Spinal cord (tissue), 10 donors: Measurements from ENCODE around the gene RFWD3. TPM values are rescaled to one million over a fixed set of nuclear protein-coding genes. Genes with fewer than 3 reads are reported as not detected.

Experiments used
- DNase-seq, 6 donors: peaks; one replicate each; pipeline versions ENCODE4 v3.0.0 to v3.0.0-alpha.2; 2013 to 2015; ENCODE audit warnings: low spot score in 6 of 6, low read depth in 4 of 6
- H3K27ac ChIP-seq: one replicate; pipeline ENCODE4 v1.5.1; 2013; ENCODE audit warnings: low read depth, low read length, control low read depth
- H3K27me3 ChIP-seq: one replicate; pipeline ENCODE4 v1.6.1; 2013; ENCODE audit warnings: low read length; ENCODE audit not compliant: control insufficient read depth, insufficient read depth
- H3K36me3 ChIP-seq: one replicate; pipeline ENCODE4 v1.6.1; 2013; ENCODE audit warnings: low read length; ENCODE audit not compliant: control insufficient read depth, insufficient read depth
- H3K4me1 ChIP-seq: one replicate; pipeline ENCODE4 v1.6.1; 2013; ENCODE audit warnings: low read length; ENCODE audit not compliant: control insufficient read depth, insufficient read depth
- H3K4me3 ChIP-seq: one replicate; pipeline ENCODE4 v1.5.1; 2013; ENCODE audit warnings: low read depth, low read length, control low read depth
- H3K9me3 ChIP-seq: one replicate; pipeline ENCODE4 v1.6.1; 2013; ENCODE audit warnings: low read length; ENCODE audit not compliant: control insufficient read depth, insufficient read depth
- WGBS: methylation state at CpG from one replicate; pipeline ENCODE4 v1.1.5; 2013; ENCODE audit warnings: missing lambda C conversion rate; ENCODE audit not compliant: insufficient coverage; 5-methylcytosine and 5-hydroxymethylcytosine counted together
- polyA plus RNA-seq, 2 donors: library from polyadenylated mRNA; unstranded; fragments of 120-200 nt; gene quantifications; one replicate each; pipeline ENCODE4 v1.2.1, GENCODE V29; 2013; ENCODE audit not compliant: insufficient read length in 2 of 2
- total RNA-seq, 2 donors: library from RNA; depleted of rRNA in 1 of 2; stranded (reverse); fragments of 120-200 nt in 1 of 2; fragments of >200 nt in 1 of 2; gene quantifications; one replicate each; pipeline versions ENCODE4 v1.2.3 to v1.2.4, GENCODE V29; 2013 to 2014
- donor health status: healthy.

RFWD3 gene
- total and polyA plus RNA-seq, 4 donors: 12.5 to 15.3 (median 13.3) TPM

DNA sequence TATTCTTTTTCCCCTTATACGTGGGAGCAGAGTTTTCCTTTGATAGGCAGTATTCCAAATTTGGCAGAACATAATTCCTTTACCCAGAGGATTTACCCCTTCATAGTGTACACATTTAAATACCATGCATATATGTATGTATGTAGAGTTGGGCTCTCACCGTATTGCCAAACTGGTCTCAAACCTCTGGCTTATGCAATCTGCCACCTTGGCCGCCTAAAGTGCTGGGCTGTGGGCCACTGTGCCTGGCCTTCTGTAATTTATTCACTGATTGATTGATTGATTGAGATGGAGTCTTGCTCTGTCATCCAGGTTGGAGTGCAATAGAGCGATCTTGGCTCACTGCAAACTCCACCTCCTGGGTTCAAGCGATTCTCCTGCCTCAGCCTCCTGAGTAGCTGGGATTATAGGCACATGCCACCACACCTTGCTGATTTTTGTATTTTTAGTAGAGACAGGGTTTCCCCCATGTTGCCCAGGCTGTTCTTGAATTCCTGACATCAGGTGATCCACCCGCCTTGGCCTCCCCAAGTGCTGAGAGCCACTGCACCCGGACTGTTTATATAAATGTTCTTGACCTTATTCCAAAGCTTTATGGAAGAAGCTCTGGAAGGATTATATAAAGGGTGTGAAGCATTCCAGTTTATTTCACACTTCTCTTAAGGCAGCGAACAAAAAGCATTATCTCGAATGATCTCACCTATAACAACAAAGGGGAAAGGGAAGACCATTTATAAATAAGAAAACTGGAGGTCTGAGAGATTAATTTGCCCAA, 74.6 kb downstream of the RFWD3 start:
- Histone ChIP-seq H3K4me3 (no peak overlapping the region), H3K4me1 (peaks cover 7% of the 10 kb centered on the region), H3K36me3 (no peaks in the 10 kb centered on the region), H3K27me3 (no peaks in the 10 kb centered on the region), H3K9me3 (no peaks in the 10 kb centered on the region), H3K27ac (no peak overlapping the region)
- WGBS: 50% methylated on average over 2 of the region's 9 CpGs
- no peak for DNase-seq

DNA sequence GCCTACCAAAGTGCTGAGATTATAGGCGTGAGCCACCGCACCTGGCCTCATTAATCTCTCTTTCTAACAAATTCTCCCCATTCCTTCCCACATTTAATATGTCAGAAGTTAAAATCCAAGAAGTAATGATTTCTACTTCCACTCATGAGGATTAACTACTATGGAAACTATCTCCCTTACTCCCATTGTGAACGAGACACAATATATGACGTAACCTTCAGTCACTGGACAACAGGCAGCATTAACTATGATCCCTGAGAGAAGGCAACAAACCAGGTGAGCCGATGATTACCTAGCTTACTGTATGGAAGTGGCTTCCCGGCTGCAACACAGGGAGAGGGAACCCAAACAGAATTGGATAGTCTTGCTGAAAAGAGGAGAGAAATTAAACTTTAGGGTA, 79.7 kb downstream of the RFWD3 start:
- no peak overlapping the region for H3K4me3 ChIP-seq
- H3K27me3 ChIP-seq: no peaks in the 10 kb centered on the region
- no peak for DNase-seq
- 53% methylated on average over 3 of the region's 6 CpGs for WGBS
- H3K9me3 ChIP-seq: no peaks in the 10 kb centered on the region
- no peak overlapping the region for H3K27ac ChIP-seq
- H3K4me1 ChIP-seq: no peaks in the 10 kb centered on the region
- no peaks in the 10 kb centered on the region for H3K36me3 ChIP-seq

DNA sequence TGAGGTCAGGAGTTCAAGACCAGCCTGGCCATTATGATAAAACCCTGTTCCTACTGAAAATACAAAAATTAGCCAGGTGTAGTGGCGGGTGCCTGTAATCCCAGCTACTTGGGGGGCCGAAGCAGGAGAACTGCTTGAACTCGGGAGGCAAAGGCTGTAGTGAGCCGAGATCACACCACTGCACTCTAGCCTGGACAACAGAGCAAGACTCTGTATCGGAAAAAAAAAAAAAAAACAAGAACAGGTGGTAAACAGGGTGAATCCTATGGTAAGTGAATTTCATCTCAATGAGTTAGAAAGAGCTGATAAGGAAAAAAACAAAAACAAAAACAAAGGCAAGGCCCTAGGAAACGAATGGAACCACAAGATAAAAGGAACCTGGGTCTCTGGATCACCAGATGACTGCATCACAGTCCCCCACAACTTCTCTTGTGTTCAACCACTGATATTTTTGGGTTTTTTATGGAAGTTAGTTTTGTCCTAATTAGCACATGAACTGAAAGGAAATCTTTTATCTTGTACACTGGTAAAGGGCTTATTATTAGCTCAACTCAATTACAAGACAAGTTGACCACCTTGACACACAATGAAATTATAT, 80.7 kb downstream of the RFWD3 start:
- no peak overlapping the region for H3K4me3 ChIP-seq
- H3K9me3 ChIP-seq: no peaks in the 10 kb centered on the region
- no peak for DNase-seq
- H3K27me3 ChIP-seq: no peaks in the 10 kb centered on the region
- no peaks in the 10 kb centered on the region for H3K4me1 ChIP-seq
- H3K27ac ChIP-seq: no peak overlapping the region
- 100% methylated on average over 1 of the region's 6 CpGs for WGBS
- no peaks in the 10 kb centered on the region for H3K36me3 ChIP-seq

DNA sequence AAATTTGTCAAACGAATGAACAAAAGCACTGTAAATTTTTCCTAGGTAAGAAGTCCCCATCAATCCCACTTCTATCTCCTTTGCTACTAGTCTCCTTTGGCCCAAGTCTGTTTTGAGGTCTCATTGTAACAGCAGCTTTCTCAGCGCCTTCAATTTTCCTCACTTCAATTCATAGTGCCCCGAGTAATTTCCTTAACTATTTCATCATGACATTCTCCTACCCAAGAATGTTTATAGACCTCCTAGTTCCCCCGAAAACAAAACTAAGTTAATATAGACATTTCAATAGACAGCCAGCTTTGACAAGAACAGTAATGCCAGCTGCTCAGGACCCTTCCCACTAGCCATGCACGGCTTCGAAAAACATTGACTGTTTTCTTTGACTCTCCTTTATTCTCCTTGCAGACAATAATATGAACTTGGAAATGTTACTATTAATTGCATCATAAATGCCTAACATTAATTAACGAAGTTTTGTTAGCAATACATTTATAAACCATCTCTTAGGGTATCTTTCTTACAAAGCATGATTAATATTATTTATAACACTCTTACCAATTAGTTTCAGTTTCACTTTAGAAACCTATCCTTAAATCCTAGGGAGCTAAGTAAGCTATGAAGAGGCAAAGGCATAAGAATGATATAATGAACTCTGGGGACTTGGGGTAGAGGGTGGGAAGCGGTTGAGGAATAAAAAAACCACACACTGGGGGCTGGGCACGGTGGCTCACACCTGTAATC, 82.6 kb downstream of the RFWD3 start:
- WGBS: 96% methylated on average over 4 of the region's 9 CpGs
- H3K4me3 ChIP-seq: no peak overlapping the region

DNA sequence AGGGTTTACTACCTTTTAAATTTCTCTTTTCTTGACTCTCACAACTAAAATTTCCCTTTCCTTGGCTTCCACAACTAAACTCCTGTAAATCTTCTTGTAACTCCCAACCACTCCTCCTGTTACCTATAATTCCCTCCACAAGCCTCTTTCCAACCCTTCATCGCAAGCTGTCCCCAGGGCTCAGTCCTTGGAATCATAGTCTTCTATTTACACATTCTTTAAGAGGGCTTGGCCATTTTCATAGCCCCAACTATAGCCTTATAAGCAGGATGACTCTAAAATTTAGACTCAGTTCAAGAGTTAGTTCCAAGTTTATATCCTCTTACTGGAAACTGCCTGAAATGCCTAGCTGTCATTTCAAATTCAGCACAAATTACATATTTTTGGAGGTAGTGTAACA, 83.7 kb downstream of the RFWD3 start:
- Histone ChIP-seq H3K36me3 (no peaks in the 10 kb centered on the region), H3K9me3 (no peaks in the 10 kb centered on the region), H3K4me3 (no peak overlapping the region), H3K27me3 (no peaks in the 10 kb centered on the region), H3K27ac (no peak overlapping the region), H3K4me1 (no peaks in the 10 kb centered on the region)
- WGBS: 100% methylated on average over 1 of the region's 1 CpG
- no peak for DNase-seq

More for the DNA sequence above, 82.6 kb downstream of the RFWD3 start:
- H3K27ac ChIP-seq: no peak overlapping the region
- no peaks in the 10 kb centered on the region for H3K36me3 ChIP-seq
- H3K27me3 ChIP-seq: no peaks in the 10 kb centered on the region
- no peaks in the 10 kb centered on the region for H3K4me1 ChIP-seq
- no peaks in the 10 kb centered on the region for H3K9me3 ChIP-seq
- DNase-seq: no peak

DNA sequence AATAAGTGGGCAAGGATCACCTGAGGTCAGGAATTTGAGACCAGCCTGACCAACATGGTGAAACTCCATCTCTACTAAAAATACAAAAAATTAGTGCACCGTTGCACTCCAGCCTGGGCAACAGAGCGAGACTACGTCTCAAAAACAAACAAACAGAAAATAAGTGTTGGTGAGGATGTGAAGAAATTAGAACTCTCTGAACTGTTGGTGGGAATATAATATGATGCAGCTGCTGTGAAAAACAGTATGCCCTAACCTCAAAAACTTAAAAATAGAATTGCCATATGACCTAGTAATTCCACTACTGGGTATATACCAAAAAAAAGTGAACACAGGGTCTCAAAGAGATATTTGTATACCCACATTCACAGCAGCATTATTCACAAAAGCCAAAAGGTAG, 85.8 kb downstream of the RFWD3 start:
- H3K27ac ChIP-seq: no peak overlapping the region
- H3K27me3 ChIP-seq: no peaks in the 10 kb centered on the region
- no peaks in the 10 kb centered on the region for H3K4me1 ChIP-seq
- WGBS: no CpG with 5 or more reads among the region's 3 CpGs
- no peak for DNase-seq
- H3K36me3 ChIP-seq: no peaks in the 10 kb centered on the region
- H3K4me3 ChIP-seq: no peak overlapping the region
- no peaks in the 10 kb centered on the region for H3K9me3 ChIP-seq

DNA sequence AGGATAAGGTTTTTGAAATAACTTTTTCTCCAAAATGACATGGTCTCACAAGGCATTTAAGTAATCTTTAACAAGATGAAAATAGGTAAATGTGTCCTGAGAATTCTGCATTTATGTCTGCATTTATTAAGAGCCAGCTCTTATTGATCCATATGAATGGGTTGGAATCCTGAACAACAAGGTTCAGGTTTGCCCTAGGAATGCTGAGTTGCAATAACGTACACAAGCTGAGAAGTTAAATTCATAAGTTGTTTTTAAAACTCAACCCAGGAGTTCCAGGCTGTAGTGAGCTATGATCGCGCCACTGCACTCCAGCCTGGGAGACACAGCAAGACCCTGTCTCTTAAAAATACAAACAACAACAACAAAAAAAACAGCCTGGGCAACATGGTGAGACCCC, 87.8 kb downstream of the RFWD3 start:
- WGBS: 90% methylated on average over 2 of the region's 3 CpGs
- Histone ChIP-seq H3K9me3 (no peaks in the 10 kb centered on the region), H3K36me3 (no peaks in the 10 kb centered on the region), H3K27me3 (no peaks in the 10 kb centered on the region), H3K27ac (no peak overlapping the region), H3K4me3 (no peak overlapping the region), H3K4me1 (no peaks in the 10 kb centered on the region)
- DNase-seq: no peak

DNA sequence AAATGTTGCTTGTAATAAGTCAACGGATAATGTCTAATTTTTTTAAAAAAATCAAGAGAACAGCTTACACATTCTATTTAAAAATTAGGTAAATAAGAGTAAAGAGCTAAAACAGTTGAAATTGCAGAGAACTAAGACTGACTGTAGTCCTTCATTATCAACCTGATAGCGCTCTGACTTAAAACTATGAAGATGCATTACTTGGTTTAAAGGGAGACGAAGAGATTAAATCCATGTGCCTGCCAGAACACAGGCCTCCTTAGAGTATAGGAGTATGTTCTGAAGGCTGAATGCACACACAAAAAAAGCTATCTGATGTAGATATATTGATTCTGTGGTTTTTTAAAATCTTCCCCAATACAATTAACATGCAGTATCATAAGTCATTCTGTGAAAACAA, 88.2 kb downstream of the RFWD3 start:
- H3K36me3 ChIP-seq: no peaks in the 10 kb centered on the region
- H3K4me3 ChIP-seq: no peak overlapping the region
- H3K4me1 ChIP-seq: no peaks in the 10 kb centered on the region
- DNase-seq: no peak
- H3K9me3 ChIP-seq: no peaks in the 10 kb centered on the region
- WGBS: 100% methylated on average over 1 of the region's 3 CpGs
- no peak overlapping the region for H3K27ac ChIP-seq
- no peaks in the 10 kb centered on the region for H3K27me3 ChIP-seq

DNA sequence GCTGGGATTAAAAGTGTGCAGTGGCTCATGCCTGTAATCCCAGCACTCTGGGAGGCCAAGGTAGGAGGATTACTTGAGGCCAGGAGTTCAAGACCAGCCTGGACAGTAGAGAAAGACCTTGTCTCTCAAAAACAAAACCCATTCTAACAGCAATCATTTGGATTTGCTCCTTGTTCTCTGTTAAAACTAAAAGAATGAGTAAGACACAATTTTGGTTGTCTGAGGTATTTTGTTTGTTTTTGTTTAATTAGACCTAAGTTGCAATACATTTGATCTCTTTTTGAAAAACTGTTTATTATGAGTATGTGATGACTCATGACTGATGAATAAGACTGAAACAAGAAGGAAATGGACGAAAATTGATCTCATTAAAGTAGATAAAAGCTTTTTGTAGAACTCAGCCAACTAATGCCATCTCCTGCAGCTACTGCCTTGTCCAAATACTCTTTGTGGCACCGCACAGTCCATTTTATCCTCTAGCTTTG, 88.8 kb downstream of the RFWD3 start:
- Histone ChIP-seq H3K4me1 (no peaks in the 10 kb centered on the region), H3K27ac (no peak overlapping the region), H3K4me3 (no peak overlapping the region), H3K36me3 (no peaks in the 10 kb centered on the region), H3K9me3 (no peaks in the 10 kb centered on the region), H3K27me3 (no peaks in the 10 kb centered on the region)
- 83% methylated on average over 1 of the region's 2 CpGs for WGBS
- DNase-seq: no peak
